Astrocyte (in vitro differentiated cells and primary cell): Measurements from ENCODE around the gene RTN4RL2. TPM values are rescaled to one million over a fixed set of nuclear protein-coding genes. Genes with fewer than 3 reads are reported as not detected.
A peak's percentile ranks its signal among the peaks of the same experiment; 100 is the strongest.

Experiments used
- DNase-seq: peaks from one replicate; pipeline ENCODE4 v3.0.0-alpha.2; 2010; ENCODE audit warnings: low read depth
- FAIRE-seq: peaks from 2 replicates; lab custom pipeline; 2011; peaks lifted over from hg19 to GRCh38; lab: Jason Lieb, UNC
- H2AFZ ChIP-seq: 2 replicates; pipeline ENCODE4 v1.6.0; 2012; ENCODE audit warnings: low read depth, low read length, inconsistent platforms
- H3K27ac ChIP-seq: 2 replicates; pipeline ENCODE4 v1.5.1; 2011; ENCODE audit warnings: low read depth, low read length, inconsistent platforms
- H3K27me3 ChIP-seq: 2 replicates; pipeline ENCODE4 v1.6.0; 2011; ENCODE audit warnings: low read length, inconsistent platforms; ENCODE audit not compliant: insufficient read depth
- H3K36me3 ChIP-seq: 2 replicates; pipeline ENCODE4 v1.5.1; 2011; ENCODE audit warnings: low read length, inconsistent platforms; ENCODE audit not compliant: insufficient read depth
- H3K4me1 ChIP-seq: 2 replicates; pipeline ENCODE4 v1.5.1; 2011; ENCODE audit warnings: low read length, inconsistent platforms; ENCODE audit not compliant: insufficient read depth
- H3K4me2 ChIP-seq: 2 replicates; pipeline ENCODE4 v1.6.0; 2012; ENCODE audit warnings: low read length, inconsistent platforms
- H3K4me3 ChIP-seq: 2 replicates; pipeline ENCODE4 v1.5.1; 2011; ENCODE audit warnings: low read depth, mild to moderate bottlenecking, low read length, inconsistent platforms; ENCODE audit not compliant: insufficient read depth
- H3K79me2 ChIP-seq: 2 replicates; pipeline ENCODE4 v1.6.0; 2012; ENCODE audit warnings: mild to moderate bottlenecking, low read length, inconsistent platforms; ENCODE audit not compliant: insufficient read depth
- H3K9ac ChIP-seq: 2 replicates; pipeline ENCODE4 v1.6.0; 2012; ENCODE audit warnings: mild to moderate bottlenecking, low read length, inconsistent platforms
- H3K9me3 ChIP-seq: 2 replicates; pipeline ENCODE4 v1.5.1; 2012; ENCODE audit warnings: low read depth, mild to moderate bottlenecking, low read length, inconsistent platforms; ENCODE audit not compliant: insufficient read depth
- H4K20me1 ChIP-seq: 2 replicates; pipeline ENCODE4 v1.6.0; 2012; ENCODE audit warnings: low read length, inconsistent platforms; ENCODE audit not compliant: insufficient read depth
- H3K27ac Mint-ChIP-seq: one replicate; pipeline ENCODE4 v1.8.0; 2021; ENCODE audit warnings: mild to moderate bottlenecking, mixed read lengths; ENCODE audit not compliant: unreplicated experiment
- H3K27me3 Mint-ChIP-seq: one replicate; pipeline ENCODE4 v1.8.0; 2021; ENCODE audit warnings: low read depth, mixed read lengths; ENCODE audit not compliant: unreplicated experiment
- H3K36me3 Mint-ChIP-seq: one replicate; pipeline ENCODE4 v1.8.0; 2021; ENCODE audit warnings: low read depth, mixed read lengths; ENCODE audit not compliant: unreplicated experiment
- H3K4me1 Mint-ChIP-seq: one replicate; pipeline ENCODE4 v1.8.0; 2021; ENCODE audit warnings: low read depth, mixed read lengths; ENCODE audit not compliant: unreplicated experiment
- H3K4me3 Mint-ChIP-seq: one replicate; pipeline ENCODE4 v1.8.0; 2021; ENCODE audit warnings: mild to moderate bottlenecking, moderate library complexity, mixed read lengths; ENCODE audit not compliant: unreplicated experiment
- H3K9me3 Mint-ChIP-seq: one replicate; pipeline ENCODE4 v1.8.0; 2021; ENCODE audit warnings: mild to moderate bottlenecking, mixed read lengths; ENCODE audit not compliant: unreplicated experiment
- EZH2 ChIP-seq: IDR thresholded peaks from 2 replicates; pipeline ENCODE4 v1.6.1; 2012; ENCODE audit warnings: mild to moderate bottlenecking, low read length, inconsistent platforms; ENCODE audit not compliant: insufficient read depth
- total RNA-seq: library from RNA; stranded (reverse); gene quantifications from 2 replicates; pipeline ENCODE4 v1.2.1, GENCODE V29; 2021
- TF ChIP-seq, protein P1 (sequence below): IDR thresholded peaks from 2 replicates; pipeline ENCODE4 v1.5.1; 2011; ENCODE audit warnings: low read depth, mild to moderate bottlenecking, inconsistent platforms, low read length, moderate library complexity; ENCODE audit not compliant: insufficient read depth

The RTN4RL2 gene
- total RNA-seq, 1 donor from 2014 or later = 0.50 TPM

DNA sequence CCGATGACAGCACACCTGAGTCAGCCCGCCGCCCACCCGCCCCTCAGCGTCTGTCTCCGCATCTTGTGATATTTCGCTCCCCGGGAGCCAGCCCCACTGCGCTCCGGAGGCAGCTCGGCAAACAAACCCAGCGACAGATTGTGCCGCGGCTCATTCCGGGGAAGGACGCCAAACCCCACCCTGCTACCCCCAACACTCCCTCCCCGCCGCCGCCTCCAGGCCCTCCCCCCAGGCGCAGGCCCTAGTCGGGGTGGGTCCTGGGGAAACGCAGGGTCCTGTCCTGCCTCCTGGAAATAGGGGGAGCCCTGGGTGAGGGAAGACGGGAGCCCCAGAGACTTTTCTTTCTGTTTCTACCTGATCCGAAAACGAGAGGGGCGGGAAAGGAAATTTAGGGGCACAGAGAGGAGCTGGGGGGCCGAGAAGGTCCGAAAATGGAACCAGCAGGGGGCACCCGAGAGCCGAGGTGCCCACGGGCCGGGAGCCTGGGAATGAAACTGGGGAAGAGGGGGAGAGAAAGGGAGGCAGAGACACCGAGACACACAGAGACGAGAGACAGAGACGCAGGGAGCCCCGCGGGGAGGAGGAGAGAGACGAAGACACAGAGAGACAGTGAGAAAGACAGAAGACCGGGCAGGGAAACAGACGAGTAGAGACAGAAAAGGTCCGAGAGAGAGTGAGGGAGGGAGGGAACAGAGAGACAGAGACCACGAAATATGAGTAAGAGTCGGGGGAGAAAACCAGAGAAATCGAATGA lies 1.7 kb upstream of the RTN4RL2 start:
- Mint-ChIP-seq H3K4me3 (peak overlapping the region; percentile 75), H3K9me3 (no peaks in the 10 kb centered on the region), H3K4me1 (peaks cover 5% of the 10 kb centered on the region), H3K27me3 (peaks cover 70% of the 10 kb centered on the region), H3K27ac (peak overlapping the region; percentile 88), H3K36me3 (no peaks in the 10 kb centered on the region)
- H3K4me1 ChIP-seq = peaks cover 13% of the 10 kb centered on the region
- peak overlapping the region; percentile 29 for H3K4me3 ChIP-seq
- FAIRE-seq (no peak), DNase-seq (no peak)
- peak overlapping the region; percentile 81 for H3K4me2 ChIP-seq
- H3K36me3 ChIP-seq = no peaks in the 10 kb centered on the region
- peaks cover 56% of the 10 kb centered on the region for H3K27me3 ChIP-seq
- peaks cover 9% of the 10 kb centered on the region for H4K20me1 ChIP-seq
- TF ChIP-seq, protein P1, sequence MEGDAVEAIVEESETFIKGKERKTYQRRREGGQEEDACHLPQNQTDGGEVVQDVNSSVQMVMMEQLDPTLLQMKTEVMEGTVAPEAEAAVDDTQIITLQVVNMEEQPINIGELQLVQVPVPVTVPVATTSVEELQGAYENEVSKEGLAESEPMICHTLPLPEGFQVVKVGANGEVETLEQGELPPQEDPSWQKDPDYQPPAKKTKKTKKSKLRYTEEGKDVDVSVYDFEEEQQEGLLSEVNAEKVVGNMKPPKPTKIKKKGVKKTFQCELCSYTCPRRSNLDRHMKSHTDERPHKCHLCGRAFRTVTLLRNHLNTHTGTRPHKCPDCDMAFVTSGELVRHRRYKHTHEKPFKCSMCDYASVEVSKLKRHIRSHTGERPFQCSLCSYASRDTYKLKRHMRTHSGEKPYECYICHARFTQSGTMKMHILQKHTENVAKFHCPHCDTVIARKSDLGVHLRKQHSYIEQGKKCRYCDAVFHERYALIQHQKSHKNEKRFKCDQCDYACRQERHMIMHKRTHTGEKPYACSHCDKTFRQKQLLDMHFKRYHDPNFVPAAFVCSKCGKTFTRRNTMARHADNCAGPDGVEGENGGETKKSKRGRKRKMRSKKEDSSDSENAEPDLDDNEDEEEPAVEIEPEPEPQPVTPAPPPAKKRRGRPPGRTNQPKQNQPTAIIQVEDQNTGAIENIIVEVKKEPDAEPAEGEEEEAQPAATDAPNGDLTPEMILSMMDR = peak; percentile 48
- peak; percentile 10 for TF ChIP-seq EZH2
- H3K27ac ChIP-seq = no peak overlapping the region
- no peaks in the 10 kb centered on the region for H3K79me2 ChIP-seq
- peak overlapping the region; percentile 37 for H3K9ac ChIP-seq
- H3K9me3 ChIP-seq = no peaks in the 10 kb centered on the region
- H2AFZ ChIP-seq = peak overlapping the region; percentile 73

DNA sequence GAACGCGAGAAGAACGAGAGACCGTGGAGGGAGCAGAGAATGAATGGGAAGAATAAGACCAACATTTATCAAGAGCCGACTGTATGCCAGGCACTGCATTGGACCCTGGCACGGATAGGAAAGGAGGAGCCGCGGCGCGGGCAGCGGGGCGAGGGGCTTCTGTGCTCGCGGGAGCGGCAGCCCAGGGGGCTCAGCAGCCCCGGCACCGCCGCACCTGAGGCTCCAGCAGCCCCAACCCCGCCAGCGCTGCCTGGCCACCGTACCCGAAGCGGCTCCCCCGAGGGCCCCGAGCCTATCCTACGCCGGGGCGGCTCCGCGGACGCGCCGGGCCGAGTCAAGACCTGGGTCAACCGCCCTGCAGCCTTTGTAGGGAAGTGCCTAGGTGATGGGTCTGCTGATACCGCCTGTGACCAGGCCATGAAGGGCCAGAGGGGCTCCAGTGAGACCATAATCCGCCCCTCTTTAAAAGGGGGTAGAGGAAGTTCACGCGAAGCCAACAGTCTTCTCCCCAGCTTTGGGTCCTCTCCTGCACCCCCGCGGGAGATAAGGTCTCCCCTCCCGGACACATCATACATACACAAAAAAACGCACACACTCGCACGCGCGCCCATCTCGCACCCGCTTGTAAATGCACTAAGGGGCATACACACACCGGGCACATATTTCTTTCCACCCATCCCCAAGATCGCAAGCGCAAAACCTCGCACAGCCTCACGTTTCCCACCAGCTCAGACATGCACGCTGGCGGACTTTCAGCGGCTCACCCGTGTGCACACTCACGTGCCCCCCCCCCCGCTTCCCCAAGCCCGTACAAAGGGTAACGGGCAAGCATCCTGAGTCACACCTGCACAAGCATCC lies 935 bp upstream of the RTN4RL2 start:
- peak overlapping the region; percentile 75 for H3K4me3 Mint-ChIP-seq
- DNase-seq (no peak), FAIRE-seq (no peak)
- no peaks in the 10 kb centered on the region for H3K79me2 ChIP-seq
- H3K27me3 ChIP-seq = peaks cover 56% of the 10 kb centered on the region
- H4K20me1 ChIP-seq = peaks cover 9% of the 10 kb centered on the region
- H3K4me1 ChIP-seq = peaks cover 13% of the 10 kb centered on the region
- H3K9me3 Mint-ChIP-seq = no peaks in the 10 kb centered on the region
- no peak overlapping the region for H3K27ac ChIP-seq
- H3K27me3 Mint-ChIP-seq = peaks cover 71% of the 10 kb centered on the region
- no peaks in the 10 kb centered on the region for H3K36me3 ChIP-seq
- peak overlapping the region; percentile 29 for H3K4me3 ChIP-seq
- H3K9me3 ChIP-seq = no peaks in the 10 kb centered on the region
- H3K27ac Mint-ChIP-seq = peak overlapping the region; percentile 88
- peaks cover 5% of the 10 kb centered on the region for H3K4me1 Mint-ChIP-seq
- no peaks in the 10 kb centered on the region for H3K36me3 Mint-ChIP-seq
- peak overlapping the region; percentile 73 for H2AFZ ChIP-seq
- TF ChIP-seq, protein P1 = no peak
- TF ChIP-seq EZH2 = peak; percentile 97
- H3K4me2 ChIP-seq = peak overlapping the region; percentile 81
- H3K9ac ChIP-seq = peak overlapping the region; percentile 37
